MCF 10A (cell line): ENCODE measurements around the gene MYRIP. TPM values are rescaled to one million over a fixed set of nuclear protein-coding genes. Genes with fewer than 3 reads are reported as not detected.

Experiments used
- BruUV-seq: library from RNA; stranded (reverse); fragments of 400-500 nt; replicated peaks from 2 replicates; lab custom pipeline; 2021; lab: Mats Ljungman, UMichigan
- CTCF ChIA-PET: fragments of 300-600 bp; sonication (Branson Sonifier 250); formaldehyde crosslinking; extraction: SDS; loops from one replicate; lab custom pipeline; 2021; ENCODE audit warnings: antibody characterized with exemption, inconsistent platforms; lab: Yijun Ruan, JAX
- POLR2A ChIA-PET: fragments of 300-600, 350-650 bp; sonication (Branson Sonifier 250); formaldehyde crosslinking; extraction: SDS; loops from one replicate; lab custom pipeline; 2020; ENCODE audit warnings: antibody characterized with exemption, inconsistent platforms; lab: Yijun Ruan, JAX
- DNase-seq: peaks from one replicate; pipeline ENCODE4 v3.0.0-alpha.2; 2018; ENCODE audit not compliant: unreplicated experiment
- H3K27ac Mint-ChIP-seq: one replicate; pipeline ENCODE4 v1.8.0; 2022; ENCODE audit warnings: mild to moderate bottlenecking, low read depth, mixed read lengths; ENCODE audit not compliant: unreplicated experiment
- H3K27me3 Mint-ChIP-seq: one replicate; pipeline ENCODE4 v1.8.0; 2022; ENCODE audit warnings: mixed read lengths; ENCODE audit not compliant: insufficient read depth, unreplicated experiment
- H3K36me3 Mint-ChIP-seq: one replicate; pipeline ENCODE4 v1.8.0; 2022; ENCODE audit warnings: mild to moderate bottlenecking, moderate library complexity, mixed read lengths; ENCODE audit not compliant: insufficient read depth, unreplicated experiment
- H3K4me1 Mint-ChIP-seq: one replicate; pipeline ENCODE4 v1.8.0; 2022; ENCODE audit warnings: mixed read lengths; ENCODE audit not compliant: insufficient read depth, unreplicated experiment
- H3K4me3 Mint-ChIP-seq: one replicate; pipeline ENCODE4 v1.8.0; 2022; ENCODE audit warnings: mild to moderate bottlenecking, moderate library complexity, mixed read lengths; ENCODE audit not compliant: unreplicated experiment
- H3K9me3 Mint-ChIP-seq: one replicate; pipeline ENCODE4 v1.8.0; 2022; ENCODE audit warnings: mixed read lengths; ENCODE audit not compliant: unreplicated experiment
- intact Hi-C: fragments of 100-400 bp; cut with micrococcal nuclease; formaldehyde crosslinking; loops from 2 replicates; pipeline ENCODE4 v1.14.1; 2022
- total RNA-seq: library from RNA; stranded (reverse); gene quantifications from 2 replicates; pipeline ENCODE4 v1.2.3, GENCODE V29; 2022
- TF ChIP-seq, protein P1 (sequence below): fragments of 200-600 bp; IDR thresholded peaks from one replicate; pipeline ENCODE4 v1.8.0; 2022; ENCODE audit warnings: antibody characterized with exemption, mild to moderate bottlenecking; ENCODE audit not compliant: unreplicated experiment

MYRIP gene
- total RNA-seq, 1 experiment from 2014 or later, result 0.19 TPM

- H3K9me3 Mint-ChIP-seq, result no peaks in the 10 kb centered on the region
- CTCF ChIA-PET, result interaction anchor here (0.5 to 1.2 kb wide), 4 partner anchors 31 to 304 kb away, joined by 3 read pairs; no protein-coding TSS in a partner anchor
- H3K36me3 Mint-ChIP-seq, result no peaks in the 10 kb centered on the region
- BruUV-seq, result no TSS peak
- DNase-seq, result peak; percentile 13
- intact Hi-C loops, result no loop called here
- TF ChIP-seq, protein P1, sequence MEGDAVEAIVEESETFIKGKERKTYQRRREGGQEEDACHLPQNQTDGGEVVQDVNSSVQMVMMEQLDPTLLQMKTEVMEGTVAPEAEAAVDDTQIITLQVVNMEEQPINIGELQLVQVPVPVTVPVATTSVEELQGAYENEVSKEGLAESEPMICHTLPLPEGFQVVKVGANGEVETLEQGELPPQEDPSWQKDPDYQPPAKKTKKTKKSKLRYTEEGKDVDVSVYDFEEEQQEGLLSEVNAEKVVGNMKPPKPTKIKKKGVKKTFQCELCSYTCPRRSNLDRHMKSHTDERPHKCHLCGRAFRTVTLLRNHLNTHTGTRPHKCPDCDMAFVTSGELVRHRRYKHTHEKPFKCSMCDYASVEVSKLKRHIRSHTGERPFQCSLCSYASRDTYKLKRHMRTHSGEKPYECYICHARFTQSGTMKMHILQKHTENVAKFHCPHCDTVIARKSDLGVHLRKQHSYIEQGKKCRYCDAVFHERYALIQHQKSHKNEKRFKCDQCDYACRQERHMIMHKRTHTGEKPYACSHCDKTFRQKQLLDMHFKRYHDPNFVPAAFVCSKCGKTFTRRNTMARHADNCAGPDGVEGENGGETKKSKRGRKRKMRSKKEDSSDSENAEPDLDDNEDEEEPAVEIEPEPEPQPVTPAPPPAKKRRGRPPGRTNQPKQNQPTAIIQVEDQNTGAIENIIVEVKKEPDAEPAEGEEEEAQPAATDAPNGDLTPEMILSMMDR, result no peak
- H3K27ac Mint-ChIP-seq, result peak overlapping the region; percentile 90
- H3K4me3 Mint-ChIP-seq, result peak overlapping the region; percentile 25
- H3K27me3 Mint-ChIP-seq, result no peaks in the 10 kb centered on the region
- H3K4me1 Mint-ChIP-seq, result peaks cover 22% of the 10 kb centered on the region
- POLR2A ChIA-PET, result interaction anchor here (1.1 kb wide), 2 partner anchors 9 to 16 kb away, joined by 3 to 5 read pairs; no protein-coding TSS in a partner anchor
Measured at GRCh38 chr3:40116478-40117177, 307.2 kb downstream of the MYRIP start.

DNA sequence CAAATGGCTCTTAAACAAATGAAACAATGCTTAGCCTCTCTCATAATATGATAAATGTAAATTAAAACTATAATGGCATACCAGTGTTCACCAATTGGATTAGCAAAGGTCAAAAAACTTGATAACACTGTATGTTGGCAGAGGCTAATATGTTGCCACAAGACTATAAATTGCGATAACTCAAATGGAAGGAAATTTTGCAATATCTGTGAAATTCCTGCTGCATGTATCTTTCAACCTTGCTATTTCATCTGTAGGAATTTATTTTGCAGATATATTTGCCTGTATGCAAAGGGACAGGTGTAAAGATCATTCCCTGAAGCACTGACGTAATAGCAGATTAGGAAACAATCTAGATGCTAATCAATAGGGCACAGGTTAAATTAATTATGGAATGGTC, 308.7 kb downstream of the MYRIP start:
- no peak overlapping the region for H3K27ac Mint-ChIP-seq
- TF ChIP-seq, protein P1, result no peak
- ChIA-PET CTCF (interaction anchor here (0.6 to 1.0 kb wide), 2 partner anchors 62 to 576 kb away, joined by 3 read pairs; no protein-coding TSS in a partner anchor), POLR2A (interaction anchor here (1.1 kb wide), 1 partner anchor 10 kb away, joined by 3 read pairs; no protein-coding TSS in a partner anchor)
- H3K9me3 Mint-ChIP-seq, result no peaks in the 10 kb centered on the region
- BruUV-seq, result no TSS peak
- H3K36me3 Mint-ChIP-seq, result no peaks in the 10 kb centered on the region
- H3K4me1 Mint-ChIP-seq, result peaks cover 22% of the 10 kb centered on the region
- intact Hi-C loops, result no loop called here
- H3K4me3 Mint-ChIP-seq, result no peak overlapping the region
- H3K27me3 Mint-ChIP-seq, result no peaks in the 10 kb centered on the region
- no peak for DNase-seq

DNA sequence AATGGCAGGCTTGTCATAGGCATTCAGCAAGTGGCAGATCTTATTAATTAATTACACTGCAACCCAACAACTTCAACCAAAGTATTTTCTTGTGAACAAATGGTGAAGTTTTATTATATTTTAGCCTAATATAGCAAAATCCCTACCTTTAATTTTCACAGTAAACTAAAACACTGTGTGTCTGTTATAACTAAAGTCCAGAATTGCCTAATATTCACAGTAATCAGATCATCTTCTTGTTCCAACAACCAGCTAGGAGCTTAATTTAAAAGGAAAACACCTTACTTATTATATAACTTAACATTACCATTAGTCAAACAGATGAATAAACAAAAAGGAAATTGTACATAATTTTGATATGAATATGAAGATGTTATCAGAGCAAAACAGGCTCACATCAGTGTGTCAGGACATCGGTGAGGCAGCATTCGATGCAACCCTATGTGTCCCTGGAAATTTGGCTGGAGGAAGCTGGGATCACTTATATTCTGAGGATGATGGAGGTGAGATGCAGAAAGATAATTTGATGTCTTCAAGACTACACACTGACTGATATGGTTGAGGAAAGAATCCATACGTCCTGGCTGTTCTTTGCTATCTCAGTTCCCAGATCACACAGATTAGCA, 310.8 kb downstream of the MYRIP start:
- no TSS peak for BruUV-seq
- ChIA-PET POLR2A (no interaction called here), CTCF (interaction anchor here (0.6 to 1.0 kb wide), 2 partner anchors 64 to 128 kb away, joined by 3 to 4 read pairs; no protein-coding TSS in a partner anchor)
- Mint-ChIP-seq H3K27ac (no peak overlapping the region), H3K4me1 (peaks cover 22% of the 10 kb centered on the region), H3K36me3 (no peaks in the 10 kb centered on the region), H3K4me3 (no peak overlapping the region), H3K27me3 (no peaks in the 10 kb centered on the region), H3K9me3 (no peaks in the 10 kb centered on the region)
- TF ChIP-seq, protein P1, result no peak
- intact Hi-C loops, result no loop called here
- no peak for DNase-seq

GRCh38 chr3:40120806-40121205, 311.4 kb downstream of the MYRIP start:
- Mint-ChIP-seq H3K9me3 (no peaks in the 10 kb centered on the region), H3K4me1 (peaks cover 22% of the 10 kb centered on the region), H3K27ac (no peak overlapping the region), H3K4me3 (no peak overlapping the region), H3K27me3 (no peaks in the 10 kb centered on the region), H3K36me3 (no peaks in the 10 kb centered on the region)
- POLR2A ChIA-PET, result interaction anchor here (0.8 kb wide), 1 partner anchor 13 kb away, joined by 4 read pairs; no protein-coding TSS in a partner anchor
- TF ChIP-seq, protein P1, result no peak
- peak; percentile 35 for DNase-seq
- intact Hi-C loops, result no loop called here
- no TSS peak for BruUV-seq
- CTCF ChIA-PET, result interaction anchor here (0.6 to 1.0 kb wide), 5 partner anchors 57 to 580 kb away, joined by 3 to 5 read pairs (median 3); no protein-coding TSS in a partner anchor
